Activated T-helper 2 cell treated with anti-CD3 and anti-CD28 coated beads, Interferon-gamma antibody, Interleukin-2, Interleukin-4, amounts not matched to agents 10 μg/mL and 5 μg/mL and 100 μg/mL, durations not matched to agents 14 hours and 24 hours and 36 hours (primary cell): ENCODE data around the gene NRXN2. TPM values are rescaled to one million over a fixed set of nuclear protein-coding genes. Genes with fewer than 3 reads are reported as not detected.
"Not testable (repeated sequence)": the region's sequence is repeated elsewhere in the genome, so short reads cannot be mapped to it uniquely, and the experiment has no call there.

Experiments used
- DNase-seq: peaks from one replicate; pipeline ENCODE4 v3.0.0; 2021; ENCODE audit warnings: low spot score
- H3K27ac Mint-ChIP-seq: one replicate; pipeline ENCODE4 v1.8.0; 2021; ENCODE audit warnings: mixed read lengths
- H3K27me3 Mint-ChIP-seq: one replicate; pipeline ENCODE4 v1.8.0; 2021; ENCODE audit warnings: low read depth, mixed read lengths
- H3K36me3 Mint-ChIP-seq: one replicate; pipeline ENCODE4 v1.8.0; 2021; ENCODE audit warnings: low read depth, mixed read lengths
- H3K4me1 Mint-ChIP-seq: one replicate; pipeline ENCODE4 v1.8.0; 2021; ENCODE audit warnings: low read depth, mixed read lengths
- H3K4me3 Mint-ChIP-seq: one replicate; pipeline ENCODE4 v1.8.0; 2021; ENCODE audit warnings: low read depth, mild to moderate bottlenecking, moderate library complexity, mixed read lengths
- H3K9me3 Mint-ChIP-seq: one replicate; pipeline ENCODE4 v1.8.0; 2021; ENCODE audit warnings: mixed read lengths
- intact Hi-C: fragments of 100-400 bp; cut with micrococcal nuclease; formaldehyde crosslinking; loops from one replicate; pipeline ENCODE4 v1.15.1; 2023
- total RNA-seq: library from RNA; stranded (reverse); gene quantifications from 2 replicates; pipeline ENCODE4 v1.2.3, GENCODE V29; 2022

NRXN2 gene
- total RNA-seq, 1 donor from 2014 or later, result not detected

GRCh38 chr11:64711138-64711955 lies 11.7 kb downstream of the NRXN2 start:
- Mint-ChIP-seq H3K4me3 (no peak overlapping the region), H3K27me3 (peaks cover 64% of the 10 kb centered on the region), H3K9me3 (no peaks in the 10 kb centered on the region), H3K36me3 (no peaks in the 10 kb centered on the region), H3K27ac (no peak overlapping the region), H3K4me1 (peaks cover 8% of the 10 kb centered on the region)
- DNase-seq, result no peak
- intact Hi-C loops, result no loop called here

- H3K9me3 Mint-ChIP-seq, result no peaks in the 10 kb centered on the region
- intact Hi-C loops, result no loop called here
Measured at GRCh38 chr11:64710418-64711137, 12.4 kb downstream of the NRXN2 start.

GRCh38 chr11:64705501-64705900 lies 17.5 kb downstream of the NRXN2 start:
- no peaks in the 10 kb centered on the region for H3K9me3 Mint-ChIP-seq
- H3K27me3 Mint-ChIP-seq, result peaks cover 39% of the 10 kb centered on the region
- no peak overlapping the region for H3K27ac Mint-ChIP-seq
- no peaks in the 10 kb centered on the region for H3K4me1 Mint-ChIP-seq
- intact Hi-C loops, result no loop called here
- DNase-seq, result no peak
- no peaks in the 10 kb centered on the region for H3K36me3 Mint-ChIP-seq
- no peak overlapping the region for H3K4me3 Mint-ChIP-seq

More at GRCh38 chr11:64710418-64711137, 12.4 kb downstream of the NRXN2 start:
- Mint-ChIP-seq H3K27ac (no peak overlapping the region), H3K36me3 (no peaks in the 10 kb centered on the region), H3K4me1 (peaks cover 8% of the 10 kb centered on the region), H3K4me3 (no peak overlapping the region), H3K27me3 (peaks cover 60% of the 10 kb centered on the region)
- DNase-seq, result no peak

GRCh38 chr11:64703048-64703447 lies 19.9 kb downstream of the NRXN2 start:
- H3K27me3 Mint-ChIP-seq, result peaks cover 30% of the 10 kb centered on the region
- H3K9me3 Mint-ChIP-seq, result no peaks in the 10 kb centered on the region
- DNase-seq, result no peak
- H3K36me3 Mint-ChIP-seq, result no peaks in the 10 kb centered on the region
- H3K4me3 Mint-ChIP-seq, result no peak overlapping the region
- H3K4me1 Mint-ChIP-seq, result no peaks in the 10 kb centered on the region
- intact Hi-C loops, result no loop called here
- H3K27ac Mint-ChIP-seq, result no peak overlapping the region

- DNase-seq, H3K4me3 Mint-ChIP-seq, intact Hi-C loops, H3K36me3 Mint-ChIP-seq, H3K27ac Mint-ChIP-seq, H3K9me3 Mint-ChIP-seq, H3K4me1 Mint-ChIP-seq: not testable (repeated sequence)
- H3K27me3 Mint-ChIP-seq, result peaks cover 29% of the 10 kb centered on the region
Measured at GRCh38 chr11:64701956-64702355, 21.0 kb downstream of the NRXN2 start.

- H3K4me1 Mint-ChIP-seq, result no peaks in the 10 kb centered on the region
- no peaks in the 10 kb centered on the region for H3K36me3 Mint-ChIP-seq
- intact Hi-C loops, result no loop called here
- no peak overlapping the region for H3K27ac Mint-ChIP-seq
- H3K9me3 Mint-ChIP-seq, result no peaks in the 10 kb centered on the region
- no peak for DNase-seq
- peaks cover 38% of the 10 kb centered on the region for H3K27me3 Mint-ChIP-seq
- H3K4me3 Mint-ChIP-seq, result no peak overlapping the region
Measured at GRCh38 chr11:64698427-64698826, 24.6 kb downstream of the NRXN2 start.

- intact Hi-C loops, result no loop called here
- no peak overlapping the region for H3K27ac Mint-ChIP-seq
- DNase-seq, result no peak
- H3K36me3 Mint-ChIP-seq, result no peaks in the 10 kb centered on the region
- H3K27me3 Mint-ChIP-seq, result peaks cover 44% of the 10 kb centered on the region
- no peaks in the 10 kb centered on the region for H3K9me3 Mint-ChIP-seq
- H3K4me3 Mint-ChIP-seq, result no peak overlapping the region
- H3K4me1 Mint-ChIP-seq, result peaks cover 1% of the 10 kb centered on the region
Measured at GRCh38 chr11:64697663-64698375, 25.2 kb downstream of the NRXN2 start.

- intact Hi-C loops, result no loop called here
- no peak overlapping the region for H3K4me3 Mint-ChIP-seq
Measured at GRCh38 chr11:64696045-64696444, 27.0 kb downstream of the NRXN2 start.

GRCh38 chr11:64695548-64695947 lies 27.4 kb downstream of the NRXN2 start:
- H3K27ac Mint-ChIP-seq, result no peak overlapping the region

More at GRCh38 chr11:64696045-64696444, 27.0 kb downstream of the NRXN2 start:
- Mint-ChIP-seq H3K27ac (no peak overlapping the region), H3K36me3 (no peaks in the 10 kb centered on the region), H3K4me1 (peaks cover 6% of the 10 kb centered on the region), H3K9me3 (no peaks in the 10 kb centered on the region), H3K27me3 (peaks cover 62% of the 10 kb centered on the region)
- no peak for DNase-seq

GRCh38 chr11:64694821-64695365 lies 28.1 kb downstream of the NRXN2 start:
- Mint-ChIP-seq H3K27me3 (peaks cover 62% of the 10 kb centered on the region), H3K27ac (no peak overlapping the region), H3K9me3 (no peaks in the 10 kb centered on the region), H3K4me1 (peaks cover 6% of the 10 kb centered on the region), H3K4me3 (no peak overlapping the region), H3K36me3 (no peaks in the 10 kb centered on the region)
- no peak for DNase-seq
- intact Hi-C loops, result no loop called here

More at GRCh38 chr11:64695548-64695947, 27.4 kb downstream of the NRXN2 start:
- Mint-ChIP-seq H3K9me3 (no peaks in the 10 kb centered on the region), H3K4me1 (peaks cover 6% of the 10 kb centered on the region), H3K27me3 (peaks cover 66% of the 10 kb centered on the region), H3K4me3 (no peak overlapping the region), H3K36me3 (no peaks in the 10 kb centered on the region)
- DNase-seq, result no peak
- intact Hi-C loops, result no loop called here

- Mint-ChIP-seq H3K9me3 (no peaks in the 10 kb centered on the region), H3K4me3 (no peak overlapping the region), H3K27me3 (peaks cover 62% of the 10 kb centered on the region), H3K27ac (no peak overlapping the region), H3K36me3 (no peaks in the 10 kb centered on the region), H3K4me1 (peaks cover 6% of the 10 kb centered on the region)
- intact Hi-C loops, result no loop called here
- no peak for DNase-seq
Measured at GRCh38 chr11:64694026-64694755, 28.8 kb downstream of the NRXN2 start.

- Mint-ChIP-seq H3K27me3 (peaks cover 60% of the 10 kb centered on the region), H3K27ac (no peak overlapping the region), H3K4me1 (peaks cover 15% of the 10 kb centered on the region), H3K36me3 (no peaks in the 10 kb centered on the region), H3K9me3 (no peaks in the 10 kb centered on the region), H3K4me3 (no peak overlapping the region)
- intact Hi-C loops, result no loop called here
- DNase-seq, result no peak
Measured at GRCh38 chr11:64692764-64693331, 30.1 kb downstream of the NRXN2 start.
